Measurements from ENCODE around the gene GSG1L.

The GSG1L gene

DNA sequence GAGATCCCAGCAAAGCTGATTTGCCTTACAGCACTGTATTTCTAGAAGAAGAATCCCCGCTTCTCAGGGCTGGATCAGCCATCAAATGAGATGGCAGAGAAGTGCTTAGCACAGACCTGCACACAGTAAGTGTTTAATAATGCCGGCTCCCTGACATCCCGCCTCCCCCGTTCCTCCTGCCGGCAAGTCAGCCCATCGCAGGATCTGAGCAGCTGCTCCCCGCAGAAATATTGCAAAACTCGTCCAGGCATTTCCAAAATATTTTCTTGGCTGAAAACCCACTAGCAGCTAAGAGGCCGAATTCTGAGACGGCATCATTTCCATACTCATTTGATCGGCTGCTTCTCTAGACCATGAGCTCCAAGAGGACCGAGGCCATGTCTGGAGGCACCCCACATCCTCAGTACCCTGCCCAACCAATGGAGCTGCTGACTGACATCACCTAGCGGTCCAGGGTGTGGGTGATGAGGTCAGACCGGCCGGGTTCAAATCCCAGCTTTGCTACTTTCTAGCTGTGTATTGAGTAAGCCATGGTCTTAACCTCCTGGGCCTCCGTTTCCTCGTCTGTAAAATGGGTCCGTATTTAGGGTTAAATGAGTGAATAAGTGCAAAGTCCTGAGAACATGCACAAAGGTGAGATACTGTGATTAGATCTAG lies 262.1 kb downstream of the GSG1L start:
- no peak for DNase-seq (ENCODE audit: extremely low read depth, low read depth)
- TF ChIP-seq, protein P1, sequence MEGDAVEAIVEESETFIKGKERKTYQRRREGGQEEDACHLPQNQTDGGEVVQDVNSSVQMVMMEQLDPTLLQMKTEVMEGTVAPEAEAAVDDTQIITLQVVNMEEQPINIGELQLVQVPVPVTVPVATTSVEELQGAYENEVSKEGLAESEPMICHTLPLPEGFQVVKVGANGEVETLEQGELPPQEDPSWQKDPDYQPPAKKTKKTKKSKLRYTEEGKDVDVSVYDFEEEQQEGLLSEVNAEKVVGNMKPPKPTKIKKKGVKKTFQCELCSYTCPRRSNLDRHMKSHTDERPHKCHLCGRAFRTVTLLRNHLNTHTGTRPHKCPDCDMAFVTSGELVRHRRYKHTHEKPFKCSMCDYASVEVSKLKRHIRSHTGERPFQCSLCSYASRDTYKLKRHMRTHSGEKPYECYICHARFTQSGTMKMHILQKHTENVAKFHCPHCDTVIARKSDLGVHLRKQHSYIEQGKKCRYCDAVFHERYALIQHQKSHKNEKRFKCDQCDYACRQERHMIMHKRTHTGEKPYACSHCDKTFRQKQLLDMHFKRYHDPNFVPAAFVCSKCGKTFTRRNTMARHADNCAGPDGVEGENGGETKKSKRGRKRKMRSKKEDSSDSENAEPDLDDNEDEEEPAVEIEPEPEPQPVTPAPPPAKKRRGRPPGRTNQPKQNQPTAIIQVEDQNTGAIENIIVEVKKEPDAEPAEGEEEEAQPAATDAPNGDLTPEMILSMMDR (IDR thresholded peaks at IDR 0.05; ENCODE audit: low read depth, low read length): no peak

DNA sequence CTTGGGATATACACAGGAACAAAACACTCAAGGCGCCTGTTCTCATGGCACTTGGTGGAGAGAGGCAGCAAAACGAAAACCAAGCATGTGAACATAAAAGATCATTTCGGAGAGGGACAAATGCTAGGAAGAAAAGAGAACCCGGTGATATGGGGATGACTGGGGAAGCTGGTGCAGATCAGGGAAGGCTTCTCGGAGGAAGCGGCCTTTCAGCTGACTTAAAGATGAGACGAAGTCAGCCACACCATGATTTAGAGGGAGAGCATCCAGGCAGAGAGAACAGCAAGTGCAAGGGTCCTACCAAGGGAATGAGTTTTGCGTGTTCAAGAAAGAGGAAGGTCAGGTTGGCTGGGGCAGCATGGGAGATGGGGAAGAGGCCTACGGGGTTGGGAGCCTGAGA lies 262.7 kb downstream of the GSG1L start:
- TF ChIP-seq, protein P1 (IDR thresholded peaks at IDR 0.05; ENCODE audit: low read depth, low read length): no peak
- DNase-seq (ENCODE audit: extremely low read depth, low read depth): no peak

DNA sequence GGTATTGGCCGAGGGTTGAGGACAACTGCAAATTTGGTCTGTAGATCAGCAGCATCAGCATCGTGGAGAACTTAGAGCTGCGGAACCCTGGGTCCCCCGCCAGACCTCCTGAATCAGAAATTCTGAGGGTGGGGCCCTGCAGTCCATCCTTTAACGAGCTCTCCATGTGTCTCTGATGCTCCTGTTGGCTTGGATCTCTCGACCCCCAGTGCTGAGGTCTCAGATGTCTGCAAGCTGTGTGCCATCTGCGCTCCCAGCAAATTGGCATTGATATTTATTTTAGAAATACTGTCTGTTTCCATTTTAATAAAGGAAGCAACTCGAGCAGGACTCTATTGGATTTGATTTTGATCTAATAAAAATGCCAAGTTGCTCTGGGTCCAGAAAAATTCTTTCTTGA lies 263.6 kb downstream of the GSG1L start:
- DNase-seq (ENCODE audit: extremely low read depth, low read depth): no peak
- TF ChIP-seq, protein P1 (IDR thresholded peaks at IDR 0.05; ENCODE audit: low read depth, low read length): no peak

DNA sequence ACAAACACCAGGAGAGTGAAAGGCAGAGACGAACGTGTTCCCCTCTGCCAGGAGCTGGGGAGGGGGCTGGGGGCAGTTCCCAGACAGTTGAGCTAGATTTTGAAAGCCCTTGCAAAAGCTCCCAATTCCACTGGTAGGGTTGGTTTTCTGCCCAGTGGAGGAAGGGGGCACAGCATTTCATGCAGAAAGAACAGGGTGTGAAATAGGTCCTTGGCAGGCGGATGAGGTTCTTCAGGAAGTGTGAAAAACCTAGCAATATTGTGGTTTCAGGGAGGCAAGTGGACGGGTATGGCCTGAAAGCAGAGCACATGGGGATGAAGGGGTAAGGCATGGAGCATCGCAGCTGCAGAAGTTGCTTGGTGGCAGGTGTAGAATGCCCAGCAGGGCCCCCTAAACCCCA lies 265.3 kb downstream of the GSG1L start:
- no peak for DNase-seq (ENCODE audit: extremely low read depth, low read depth)

DNA sequence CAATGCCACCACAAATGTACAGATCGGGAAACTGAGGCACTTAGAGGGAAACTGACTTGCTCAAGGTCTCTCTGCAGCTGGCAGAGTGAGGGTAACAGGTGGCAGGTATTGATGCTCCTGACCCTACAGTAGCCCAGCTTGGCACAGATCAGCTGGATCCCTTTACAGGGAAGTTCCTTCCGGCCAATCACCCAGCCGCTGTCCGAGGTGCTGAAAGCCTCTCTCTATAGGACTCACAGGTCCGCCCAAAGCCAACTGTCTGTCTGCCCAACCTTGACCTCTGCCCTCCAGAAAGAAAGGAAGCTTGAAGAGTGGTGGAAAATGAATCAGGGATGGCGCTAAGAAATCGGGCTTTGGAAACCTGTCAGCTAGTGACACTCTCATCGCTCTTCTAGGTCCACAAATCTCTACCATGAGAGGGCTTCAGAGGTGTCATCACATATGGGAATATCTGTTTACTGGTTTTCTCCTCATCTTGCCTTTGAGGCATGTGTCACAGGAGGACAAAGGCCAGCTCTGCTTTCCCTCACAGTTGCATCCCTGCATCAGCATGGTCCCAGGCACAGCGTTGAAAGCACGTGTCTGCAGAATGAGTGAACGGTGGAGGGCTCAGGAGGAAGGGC lies 267.4 kb downstream of the GSG1L start:
- DNase-seq (ENCODE audit: extremely low read depth, low read depth): no peak
- TF ChIP-seq, protein P1 (IDR thresholded peaks at IDR 0.05; ENCODE audit: low read depth, low read length): no peak

More for the DNA sequence above, 265.3 kb downstream of the GSG1L start:
- TF ChIP-seq, protein P1 (IDR thresholded peaks at IDR 0.05; ENCODE audit: low read depth, low read length): no peak

DNA sequence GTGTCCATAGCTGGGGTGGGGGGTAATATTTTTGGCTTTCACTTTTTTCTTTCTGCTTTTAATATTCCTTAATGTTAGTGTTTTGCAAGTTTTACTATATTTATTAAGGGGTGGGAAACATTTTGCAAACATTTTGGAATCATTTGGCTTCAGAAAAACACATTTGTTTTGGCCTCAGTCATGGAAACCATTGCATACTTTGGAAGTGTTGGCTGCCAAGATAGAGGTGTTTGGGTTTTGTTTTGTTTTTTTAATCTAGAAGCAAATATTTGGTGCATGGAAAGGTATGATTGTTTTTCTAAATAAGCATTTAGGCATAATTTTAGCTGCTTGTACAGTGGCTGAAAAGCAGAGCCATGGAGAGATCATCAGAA lies 270.3 kb downstream of the GSG1L start:
- TF ChIP-seq, protein P1 (IDR thresholded peaks at IDR 0.05; ENCODE audit: low read depth, low read length): no peak
- no peak for DNase-seq (ENCODE audit: extremely low read depth, low read depth)

DNA sequence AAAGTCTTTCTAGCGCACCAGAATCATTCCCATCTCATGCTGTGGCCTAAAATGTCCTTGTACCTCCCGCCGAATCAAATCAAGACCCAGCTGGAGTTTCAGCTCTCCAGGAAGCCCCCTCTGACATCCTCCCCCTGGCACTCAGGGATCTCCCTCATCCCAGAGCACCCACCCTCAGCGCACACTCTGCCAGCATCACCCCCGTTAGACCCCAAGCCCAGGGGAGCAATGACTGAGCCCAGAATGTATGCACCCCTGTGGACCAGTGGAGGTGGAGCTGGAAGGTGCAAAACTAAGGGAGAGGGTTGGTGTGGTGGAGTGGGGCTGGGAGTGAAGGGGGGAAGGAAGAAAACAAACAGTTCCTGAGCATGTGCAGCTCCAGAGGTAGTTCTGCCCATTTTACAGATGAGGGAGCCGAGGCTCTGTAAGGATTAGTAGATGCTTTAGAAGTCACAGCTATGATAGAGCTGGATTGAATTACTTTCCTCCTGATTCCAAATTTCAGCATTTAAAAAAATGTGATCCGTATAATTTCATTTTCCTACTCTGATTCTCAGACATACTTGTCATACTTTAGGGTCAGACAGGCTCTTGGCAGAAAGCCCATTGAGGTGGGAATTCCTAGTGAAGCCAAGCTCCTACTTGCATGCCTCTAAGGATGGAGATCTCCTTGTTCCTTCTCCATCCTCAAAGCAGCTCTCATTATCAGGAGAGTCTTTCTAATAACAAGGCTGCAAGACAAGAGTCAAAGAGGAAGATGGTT lies 270.8 kb downstream of the GSG1L start:
- no peak for DNase-seq (ENCODE audit: extremely low read depth, low read depth)
- TF ChIP-seq, protein P1 (IDR thresholded peaks at IDR 0.05; ENCODE audit: low read depth, low read length): no peak

All from AG09319 (cell line).